ENCODE data around the gene HOXA9. TPM values are rescaled to one million over a fixed set of nuclear protein-coding genes. Genes with fewer than 3 reads are reported as not detected.

HOXA9 gene
- total RNA-seq, 2 donors from 2014 or later, result not detected

Other genes starting within 250 kb of the HOXA9 start
- gene HOXA1, start 69.5 kb downstream of the HOXA9 start, total RNA-seq, result under 1 TPM in 1 of 2 donors, not detected in 1; 0.16 TPM
- gene HOXA2, start 62.9 kb downstream of the HOXA9 start, total RNA-seq, result not detected
- gene HOXA4, start 34.8 kb downstream of the HOXA9 start, total RNA-seq, result under 1 TPM in 1 of 2 donors, not detected in 1; 0.59 TPM
- gene HOXA5, start 21.9 kb downstream of the HOXA9 start, total RNA-seq, result not detected
- gene HOXA6, start 17.8 kb downstream of the HOXA9 start, total RNA-seq, result under 1 TPM in 1 of 2 donors, not detected in 1; 0.31 TPM
- not detected for gene HOXA3, start 13.0 kb downstream of the HOXA9 start, total RNA-seq
- gene HOXA7, start 8.9 kb downstream of the HOXA9 start, total RNA-seq, result not detected
- not detected for gene HOXA10, start 8.8 kb upstream of the HOXA9 start, total RNA-seq
- not detected for gene HOXA11, start 19.7 kb upstream of the HOXA9 start, total RNA-seq
- gene HOXA13, start 34.6 kb upstream of the HOXA9 start, total RNA-seq, result not detected
- not detected for gene EVX1, start 77.3 kb upstream of the HOXA9 start, total RNA-seq